Sigmoid colon (tissue), 7 donors: ENCODE measurements around the gene NUDT14. TPM values are rescaled to one million over a fixed set of nuclear protein-coding genes. Genes with fewer than 3 reads are reported as not detected.

Experiments
- DNase-seq: peaks from one replicate; pipeline ENCODE4 v3.0.0-alpha.2; 2019
- H3K27ac ChIP-seq, 4 donors: fragments of 200-600 bp; sonication (generic); one replicate each; pipeline ENCODE4 v1.5.1; 2016 to 2019; ENCODE audit warnings: mild to moderate bottlenecking in 1 of 4
- H3K27me3 ChIP-seq, 3 donors: fragments of 200-600 bp; sonication (generic); one replicate each; pipeline ENCODE4 v1.5.1; 2019; ENCODE audit warnings: mild to moderate bottlenecking in 1 of 3
- H3K36me3 ChIP-seq, 4 donors: fragments of 200-600 bp; sonication (generic); one replicate each; pipeline ENCODE4 v1.5.1; 2016 to 2019
- H3K4me1 ChIP-seq, 4 donors: fragments of 200-600 bp; sonication (generic); one replicate each; pipeline ENCODE4 v1.5.1; 2017 to 2019
- H3K4me3 ChIP-seq, 4 donors: fragments of 200-600 bp; sonication (generic); one replicate each; pipeline ENCODE4 v1.5.1; 2017 to 2019; ENCODE audit warnings: mild to moderate bottlenecking in 2 of 4, moderate library complexity in 1 of 4
- H3K9me3 ChIP-seq, 4 donors: fragments of 200-600 bp in 3 of 4; sonication (generic) in 3 of 4; one replicate each; pipeline versions ENCODE4 v1.5.1 to v1.6.1; 2013 to 2019
- CTCF ChIP-seq, 4 experiments: fragments of 450-650 bp in 3 of 4; fragments of 200-600 bp in 1 of 4; IDR thresholded peaks; one replicate each; pipeline ENCODE4 v1.5.1; 2016 to 2019; ENCODE audit warnings: antibody characterized with exemption in 4 of 4, mild to moderate bottlenecking in 3 of 4, moderate library complexity in 2 of 4
- EP300 ChIP-seq, 4 donors: sonication (generic); formaldehyde crosslinking; IDR thresholded peaks; one replicate each; pipeline ENCODE4 v1.6.1; 2017; ENCODE audit warnings: antibody characterized with exemption in 4 of 4
- POLR2A ChIP-seq, 2 donors: fragments of 450-650 bp; IDR thresholded peaks; one replicate each; pipeline ENCODE4 v1.6.1; 2016; ENCODE audit warnings: antibody characterized with exemption in 2 of 2, mild to moderate bottlenecking in 2 of 2, moderate library complexity in 2 of 2
- POLR2AphosphoS5 ChIP-seq, 4 donors: sonication (generic); formaldehyde crosslinking; IDR thresholded peaks; one replicate each; pipeline ENCODE4 v1.6.1; 2017; ENCODE audit warnings: antibody characterized with exemption in 4 of 4
- WGBS, 2 donors: extraction: QIAGEN DNeasy Blood & Tissue Kit; methylation state at CpG; one replicate each; pipeline ENCODE4 v1.1.7; 2013; 5-methylcytosine and 5-hydroxymethylcytosine counted together
- intact Hi-C: fragments of 100-400 bp; cut with DNase I; formaldehyde crosslinking; loops from one replicate; pipeline ENCODE4 v1.15.1; 2023
- polyA plus RNA-seq, 3 donors: library from polyadenylated mRNA; stranded (reverse); fragments of 200-250 nt; gene quantifications; one replicate each; pipeline ENCODE4 v1.2.3, GENCODE V29; 2013
- total RNA-seq, 4 donors: library from RNA; depleted of rRNA; stranded (reverse); fragments of >200 nt; gene quantifications; one replicate each; pipeline ENCODE4 v1.1.0, GENCODE V29; 2016
- donor health status: healthy with polysubstance abuse.
- donor health status: Bipolar disorder and iron deficiency.
- donor health status: healthy.

Gene NUDT14
- total and polyA plus RNA-seq, 7 donors: 4.1 to 47.4 (median 10.5) TPM

- intact Hi-C loops: no loop called here
- Histone ChIP-seq H3K4me1 (peaks cover 0 to 15% (median 12%) of the 10 kb centered on the region in 4 donors), H3K4me3 (no peak overlapping the region), H3K27me3 (peaks cover 4 to 30% (median 22%) of the 10 kb centered on the region in 3 donors), H3K36me3 (no peaks in the 10 kb centered on the region), H3K27ac (no peak overlapping the region), H3K9me3 (no peaks in the 10 kb centered on the region)
- TF ChIP-seq CTCF (IDR thresholded peaks at IDR 0.05) (no peak), POLR2AphosphoS5 (IDR thresholded peaks at IDR 0.05) (no peak), POLR2A (IDR thresholded peaks at IDR 0.05) (no peak), EP300 (IDR thresholded peaks at IDR 0.05) (no peak)
- no peak for DNase-seq
- 75 to 76% methylated on average over 7 of the region's 7 CpGs for WGBS, 2 donors
Observed at GRCh38 chr14:105172476-105172875, 8.6 kb downstream of the NUDT14 start.

GRCh38 chr14:105171004-105171673 is 10.0 kb downstream of the NUDT14 start:
- DNase-seq: no peak
- 32 to 41% methylated on average over 19 of the region's 19 CpGs for WGBS, 2 donors
- peaks cover 4 to 44% (median 34%) of the 10 kb centered on the region in 3 donors for H3K27me3 ChIP-seq
- no peak overlapping the region for H3K27ac ChIP-seq
- no peaks in the 10 kb centered on the region for H3K9me3 ChIP-seq
- intact Hi-C loops: no loop called here
- no peaks in the 10 kb centered on the region for H3K36me3 ChIP-seq
- TF ChIP-seq EP300 (IDR thresholded peaks at IDR 0.05): no peak
- no peak for TF ChIP-seq POLR2AphosphoS5 (IDR thresholded peaks at IDR 0.05)
- TF ChIP-seq CTCF (IDR thresholded peaks at IDR 0.05): no peak
- TF ChIP-seq POLR2A (IDR thresholded peaks at IDR 0.05): no peak
- no peak overlapping the region for H3K4me3 ChIP-seq
- H3K4me1 ChIP-seq: peaks cover 0 to 20% (median 17%) of the 10 kb centered on the region in 4 donors

GRCh38 chr14:105169776-105170655 is 11.1 kb downstream of the NUDT14 start:
- intact Hi-C loops: loop anchor here (2.0 kb wide), 1 partner anchor 79 kb away; no protein-coding TSS in a partner anchor
- WGBS, 2 donors: 80 to 81% methylated on average over 22 of the region's 22 CpGs
- no peak for DNase-seq

GRCh38 chr14:105168979-105169507 is 12.1 kb downstream of the NUDT14 start:
- Histone ChIP-seq H3K36me3 (no peaks in the 10 kb centered on the region), H3K27ac (no peak overlapping the region), H3K9me3 (no peaks in the 10 kb centered on the region), H3K4me3 (peak overlapping the region in 3 of 4 donors; percentile 35 to 41 (median 41)), H3K4me1 (peaks cover 0 to 20% (median 17%) of the 10 kb centered on the region in 4 donors), H3K27me3 (peaks cover 4 to 62% (median 37%) of the 10 kb centered on the region in 3 donors)
- no peak for TF ChIP-seq EP300 (IDR thresholded peaks at IDR 0.05)
- no peak for TF ChIP-seq POLR2A (IDR thresholded peaks at IDR 0.05)
- TF ChIP-seq POLR2AphosphoS5 (IDR thresholded peaks at IDR 0.05): no peak
- peak in 1 of 4 experiments; percentile 30 for TF ChIP-seq CTCF (IDR thresholded peaks at IDR 0.05)
- 5 to 7% methylated on average over 54 of the region's 54 CpGs for WGBS, 2 donors
- no peak for DNase-seq
- intact Hi-C loops: loop anchor here (2.0 kb wide), 1 partner anchor 78 kb away; no protein-coding TSS in a partner anchor

More at GRCh38 chr14:105169776-105170655, 11.1 kb downstream of the NUDT14 start:
- H3K4me1 ChIP-seq: peaks cover 0 to 20% (median 17%) of the 10 kb centered on the region in 4 donors
- no peak overlapping the region for H3K4me3 ChIP-seq
- H3K36me3 ChIP-seq: no peaks in the 10 kb centered on the region
- no peak overlapping the region for H3K27ac ChIP-seq
- H3K9me3 ChIP-seq: no peaks in the 10 kb centered on the region
- TF ChIP-seq POLR2A (IDR thresholded peaks at IDR 0.05) (no peak), POLR2AphosphoS5 (IDR thresholded peaks at IDR 0.05) (no peak), EP300 (IDR thresholded peaks at IDR 0.05) (no peak), CTCF (IDR thresholded peaks at IDR 0.05) (no peak)
- H3K27me3 ChIP-seq: peaks cover 4 to 55% (median 37%) of the 10 kb centered on the region in 3 donors
